Thymus (tissue), 2 donors: ENCODE data around the gene FTCD. TPM values are rescaled to one million over a fixed set of nuclear protein-coding genes. Genes with fewer than 3 reads are reported as not detected.

Experiments
- polyA plus RNA-seq: library from polyadenylated mRNA; stranded (reverse); fragments of 200-250 nt; gene quantifications from one replicate; pipeline ENCODE4 v1.2.3, GENCODE V29; 2013
- total RNA-seq: library from RNA; stranded (reverse); fragments of 120-200 nt; gene quantifications from one replicate; pipeline ENCODE4 v1.2.4, GENCODE V29; 2013
- donor health status: healthy.

FTCD gene
- total and polyA plus RNA-seq, 2 donors: 0.09 to 1.6 TPM

Other genes with a start within 250 kb of the FTCD start
- 39.0 TPM for gene COL6A1, start 173.8 kb downstream of the FTCD start, total RNA-seq
- gene COL6A1, start 173.8 kb downstream of the FTCD start, polyA plus RNA-seq: 115 TPM
- gene COL6A2, start 57.5 kb downstream of the FTCD start, total RNA-seq: 55.2 TPM
- gene COL6A2, start 57.5 kb downstream of the FTCD start, polyA plus RNA-seq: 182 TPM
- 4.8 TPM for gene SPATC1L, start 28.9 kb upstream of the FTCD start, total RNA-seq
- 9.6 TPM for gene SPATC1L, start 28.9 kb upstream of the FTCD start, polyA plus RNA-seq
- gene LSS, start 73.2 kb upstream of the FTCD start, total RNA-seq: 15.4 TPM
- 14.9 TPM for gene LSS, start 73.2 kb upstream of the FTCD start, polyA plus RNA-seq
- gene MCM3AP, start 130.0 kb upstream of the FTCD start, total RNA-seq: 38.1 TPM
- 80.4 TPM for gene MCM3AP, start 130.0 kb upstream of the FTCD start, polyA plus RNA-seq
- 17.2 TPM for gene YBEY, start 130.8 kb upstream of the FTCD start, total RNA-seq
- 27.8 TPM for gene YBEY, start 130.8 kb upstream of the FTCD start, polyA plus RNA-seq
- 7.3 TPM for gene C21orf58, start 168.3 kb upstream of the FTCD start, total RNA-seq
- gene C21orf58, start 168.3 kb upstream of the FTCD start, polyA plus RNA-seq: 3.4 TPM
- 20.7 TPM for gene PCNT, start 168.6 kb upstream of the FTCD start, total RNA-seq
- 16.7 TPM for gene PCNT, start 168.6 kb upstream of the FTCD start, polyA plus RNA-seq